Stimulated activated CD4-positive, alpha-beta T cell treated with anti-CD3 and anti-CD28 coated beads, Interleukin-1b, Interleukin-23, amount 100 ng/mL, for 4 hours (primary cell): Measurements from ENCODE around the gene CHIT1.
"Not testable (repeated sequence)": the region's sequence is repeated elsewhere in the genome, so short reads cannot be mapped to it uniquely, and the experiment has no call there.

Experiments
- DNase-seq, 2 donors: peaks; one replicate each; pipeline ENCODE4 v3.0.0-alpha.2; 2020; ENCODE audit warnings: low read depth in 2 of 2

Gene CHIT1

GRCh38 chr1:203266140-203266539, 36.7 kb upstream of the CHIT1 start:
- not testable (repeated sequence) for DNase-seq

- no peak for DNase-seq
Observed at GRCh38 chr1:203265541-203265940, 36.1 kb upstream of the CHIT1 start.

- DNase-seq: no peak
Observed at GRCh38 chr1:203264052-203264501, 34.6 kb upstream of the CHIT1 start.

- DNase-seq: no peak
Observed at GRCh38 chr1:203263496-203263895, 34.0 kb upstream of the CHIT1 start.

- DNase-seq: not testable (repeated sequence)
Observed at GRCh38 chr1:203256636-203257035, 27.2 kb upstream of the CHIT1 start.

GRCh38 chr1:203254782-203255181, 25.3 kb upstream of the CHIT1 start:
- DNase-seq: not testable (repeated sequence)

GRCh38 chr1:203252678-203253077, 23.2 kb upstream of the CHIT1 start:
- DNase-seq: no peak

- no peak for DNase-seq
Observed at GRCh38 chr1:203251466-203251865, 22.0 kb upstream of the CHIT1 start.

- no peak for DNase-seq
Observed at GRCh38 chr1:203250911-203251310, 21.4 kb upstream of the CHIT1 start.

- no peak for DNase-seq
Observed at GRCh38 chr1:203244776-203245175, 15.3 kb upstream of the CHIT1 start.

GRCh38 chr1:203241708-203242107, 12.2 kb upstream of the CHIT1 start:
- DNase-seq: not testable (repeated sequence)

GRCh38 chr1:203239526-203240305, 10.2 kb upstream of the CHIT1 start:
- no peak for DNase-seq

GRCh38 chr1:203239081-203239480, 9.6 kb upstream of the CHIT1 start:
- no peak for DNase-seq

GRCh38 chr1:203238535-203238934, 9.1 kb upstream of the CHIT1 start:
- DNase-seq: no peak

- DNase-seq: not testable (repeated sequence)
Observed at GRCh38 chr1:203234901-203235300, 5.4 kb upstream of the CHIT1 start.

GRCh38 chr1:203228670-203229069, 803 bp downstream of the CHIT1 start:
- DNase-seq: no peak

GRCh38 chr1:203227371-203228083, 1.9 kb downstream of the CHIT1 start:
- DNase-seq: no peak

- no peak for DNase-seq
Observed at GRCh38 chr1:203225071-203225470, 4.4 kb downstream of the CHIT1 start.

- DNase-seq: no peak
Observed at GRCh38 chr1:203223012-203223775, 6.3 kb downstream of the CHIT1 start.

- DNase-seq: no peak
Observed at GRCh38 chr1:203219934-203220333, 9.5 kb downstream of the CHIT1 start.

GRCh38 chr1:203219171-203219570, 10.3 kb downstream of the CHIT1 start:
- no peak for DNase-seq

GRCh38 chr1:203217668-203218067, 11.8 kb downstream of the CHIT1 start:
- no peak for DNase-seq
